Muscle layer of colon (tissue), 2 donors: ENCODE data around the gene SP3.

Experiments
- H3K27ac ChIP-seq: one replicate; pipeline ENCODE4 v1.7.0; 2013; ENCODE audit warnings: low read depth, mild to moderate bottlenecking, low read length, moderate library complexity
- H3K27me3 ChIP-seq, 2 donors: one replicate each; pipeline ENCODE4 v1.7.0; 2013; ENCODE audit warnings: low read length in 2 of 2, mild to moderate bottlenecking in 2 of 2; ENCODE audit not compliant: insufficient read depth in 2 of 2, control insufficient read depth in 1 of 2
- H3K36me3 ChIP-seq: one replicate; pipeline ENCODE4 v1.7.0; 2013; ENCODE audit warnings: mild to moderate bottlenecking, low read length; ENCODE audit not compliant: insufficient read depth
- H3K4me1 ChIP-seq: one replicate; pipeline ENCODE4 v1.7.0; 2013; ENCODE audit warnings: mild to moderate bottlenecking, low read length; ENCODE audit not compliant: insufficient read depth
- H3K4me3 ChIP-seq, 2 donors: one replicate each; pipeline ENCODE4 v1.7.0; 2013; ENCODE audit warnings: low read length in 2 of 2, low read depth in 1 of 2, mild to moderate bottlenecking in 1 of 2, moderate library complexity in 1 of 2
- H3K9ac ChIP-seq: one replicate; pipeline ENCODE4 v1.7.0; 2013; ENCODE audit warnings: low read length
- H3K9me3 ChIP-seq: one replicate; pipeline ENCODE4 v1.7.0; 2013; ENCODE audit warnings: mild to moderate bottlenecking, low read length
- donor health status: abdominal sarcoma.
- donor health status: Adenocarcinoma of cecum.

Gene SP3

GRCh38 chr2:173880561-173880960 is 84.6 kb downstream of the SP3 start:
- Histone ChIP-seq H3K27ac (no peak overlapping the region), H3K9ac (no peak overlapping the region), H3K4me3 (no peak overlapping the region), H3K27me3 (no peaks in the 10 kb centered on the region), H3K9me3 (no peaks in the 10 kb centered on the region), H3K4me1 (no peaks in the 10 kb centered on the region), H3K36me3 (no peaks in the 10 kb centered on the region)

- Histone ChIP-seq H3K4me3 (no peak overlapping the region), H3K9ac (no peak overlapping the region), H3K36me3 (no peaks in the 10 kb centered on the region), H3K27ac (no peak overlapping the region), H3K4me1 (no peaks in the 10 kb centered on the region), H3K9me3 (no peaks in the 10 kb centered on the region), H3K27me3 (no peaks in the 10 kb centered on the region)
Measured at GRCh38 chr2:173876833-173877413, 88.2 kb downstream of the SP3 start.

GRCh38 chr2:173874894-173875237 is 90.3 kb downstream of the SP3 start:
- Histone ChIP-seq H3K27me3 (no peaks in the 10 kb centered on the region), H3K9ac (no peak overlapping the region), H3K36me3 (no peaks in the 10 kb centered on the region), H3K4me1 (no peaks in the 10 kb centered on the region), H3K4me3 (no peak overlapping the region), H3K27ac (no peak overlapping the region), H3K9me3 (no peaks in the 10 kb centered on the region)

- no peaks in the 10 kb centered on the region for H3K36me3 ChIP-seq
- H3K9me3 ChIP-seq, result no peaks in the 10 kb centered on the region
- no peaks in the 10 kb centered on the region for H3K4me1 ChIP-seq
- no peak overlapping the region for H3K9ac ChIP-seq
- no peaks in the 10 kb centered on the region for H3K27me3 ChIP-seq
- H3K27ac ChIP-seq, result no peak overlapping the region
- H3K4me3 ChIP-seq, result no peak overlapping the region
Measured at GRCh38 chr2:173874003-173874893, 90.9 kb downstream of the SP3 start.

- H3K4me3 ChIP-seq, result no peak overlapping the region
- no peaks in the 10 kb centered on the region for H3K9me3 ChIP-seq
- no peak overlapping the region for H3K9ac ChIP-seq
- no peaks in the 10 kb centered on the region for H3K36me3 ChIP-seq
- H3K27me3 ChIP-seq, result no peaks in the 10 kb centered on the region
- no peaks in the 10 kb centered on the region for H3K4me1 ChIP-seq
- no peak overlapping the region for H3K27ac ChIP-seq
Measured at GRCh38 chr2:173872714-173873113, 92.5 kb downstream of the SP3 start.

GRCh38 chr2:173869244-173870229 is 95.6 kb downstream of the SP3 start:
- Histone ChIP-seq H3K27ac (no peak overlapping the region), H3K36me3 (no peaks in the 10 kb centered on the region), H3K4me1 (no peaks in the 10 kb centered on the region), H3K4me3 (no peak overlapping the region), H3K9ac (no peak overlapping the region), H3K27me3 (no peaks in the 10 kb centered on the region), H3K9me3 (no peaks in the 10 kb centered on the region)

- Histone ChIP-seq H3K27me3 (no peaks in the 10 kb centered on the region), H3K4me1 (no peaks in the 10 kb centered on the region), H3K27ac (no peak overlapping the region)
Measured at GRCh38 chr2:173868406-173868805, 96.8 kb downstream of the SP3 start.

GRCh38 chr2:173866874-173867618 is 98.1 kb downstream of the SP3 start:
- no peaks in the 10 kb centered on the region for H3K36me3 ChIP-seq
- no peak overlapping the region for H3K27ac ChIP-seq
- H3K27me3 ChIP-seq, result no peaks in the 10 kb centered on the region
- no peak overlapping the region for H3K4me3 ChIP-seq
- H3K4me1 ChIP-seq, result no peaks in the 10 kb centered on the region
- H3K9ac ChIP-seq, result no peak overlapping the region
- H3K9me3 ChIP-seq, result no peaks in the 10 kb centered on the region

More at GRCh38 chr2:173868406-173868805, 96.8 kb downstream of the SP3 start:
- Histone ChIP-seq H3K9me3 (no peaks in the 10 kb centered on the region), H3K9ac (no peak overlapping the region), H3K4me3 (no peak overlapping the region), H3K36me3 (no peaks in the 10 kb centered on the region)

- H3K9ac ChIP-seq, result no peak overlapping the region
- no peaks in the 10 kb centered on the region for H3K4me1 ChIP-seq
- H3K27me3 ChIP-seq, result no peaks in the 10 kb centered on the region
- no peak overlapping the region for H3K27ac ChIP-seq
- no peaks in the 10 kb centered on the region for H3K9me3 ChIP-seq
- no peak overlapping the region for H3K4me3 ChIP-seq
- H3K36me3 ChIP-seq, result no peaks in the 10 kb centered on the region
Measured at GRCh38 chr2:173865971-173866873, 99.0 kb downstream of the SP3 start.

GRCh38 chr2:173862612-173863217 is 102.5 kb downstream of the SP3 start:
- no peaks in the 10 kb centered on the region for H3K27me3 ChIP-seq
- no peak overlapping the region for H3K9ac ChIP-seq
- no peaks in the 10 kb centered on the region for H3K36me3 ChIP-seq
- no peak overlapping the region for H3K27ac ChIP-seq
- no peaks in the 10 kb centered on the region for H3K4me1 ChIP-seq
- H3K9me3 ChIP-seq, result no peaks in the 10 kb centered on the region
- H3K4me3 ChIP-seq, result no peak overlapping the region
